Activated gamma-delta T cell treated with Interleukin-2 at 50 U/mL for 16 hours (primary cell): ENCODE data around the gene MYOM1.

Experiments
- DNase-seq: peaks from one replicate; pipeline ENCODE4 v3.0.0-alpha.2; 2020

Gene MYOM1

DNA sequence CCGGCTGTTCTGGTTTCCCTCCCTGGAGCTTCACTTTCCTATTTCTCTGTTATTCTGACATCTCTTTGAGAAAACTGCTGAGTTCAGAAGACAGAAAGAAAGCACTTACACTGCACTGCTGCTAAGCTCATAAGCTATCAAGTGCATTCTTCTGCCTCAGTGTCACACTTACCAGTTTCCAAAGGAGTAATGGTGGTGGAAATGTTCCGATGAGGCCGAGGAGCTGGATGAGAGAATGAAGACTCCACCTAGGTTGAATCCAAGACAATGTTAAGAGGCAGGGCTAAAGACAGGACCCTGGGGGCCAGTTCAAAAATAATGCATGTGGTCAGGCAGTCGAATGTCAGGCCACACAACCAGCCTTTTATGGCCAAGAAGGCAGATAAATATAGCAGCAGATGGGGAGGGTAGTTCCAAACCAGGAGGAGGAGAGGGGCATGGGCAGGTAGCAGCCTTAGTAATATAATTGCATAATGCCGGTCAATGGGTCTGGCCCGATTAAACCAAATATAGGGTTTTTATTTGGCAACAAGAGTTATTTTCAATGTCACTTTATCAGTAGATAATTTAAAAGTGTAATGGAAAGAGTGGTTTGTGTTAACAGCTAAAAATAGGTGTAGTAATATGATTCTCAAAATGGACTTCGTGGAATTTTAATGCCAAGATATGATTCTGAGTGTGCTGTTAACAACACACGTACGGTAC is at the start of gene MYOM1:
Gene MYOM1, minus strand, starts transcription at position 338 of the 705 bp plus-strand sequence. CDS start 4,745 bp downstream, outside the sequence.
- no peak for DNase-seq

DNA sequence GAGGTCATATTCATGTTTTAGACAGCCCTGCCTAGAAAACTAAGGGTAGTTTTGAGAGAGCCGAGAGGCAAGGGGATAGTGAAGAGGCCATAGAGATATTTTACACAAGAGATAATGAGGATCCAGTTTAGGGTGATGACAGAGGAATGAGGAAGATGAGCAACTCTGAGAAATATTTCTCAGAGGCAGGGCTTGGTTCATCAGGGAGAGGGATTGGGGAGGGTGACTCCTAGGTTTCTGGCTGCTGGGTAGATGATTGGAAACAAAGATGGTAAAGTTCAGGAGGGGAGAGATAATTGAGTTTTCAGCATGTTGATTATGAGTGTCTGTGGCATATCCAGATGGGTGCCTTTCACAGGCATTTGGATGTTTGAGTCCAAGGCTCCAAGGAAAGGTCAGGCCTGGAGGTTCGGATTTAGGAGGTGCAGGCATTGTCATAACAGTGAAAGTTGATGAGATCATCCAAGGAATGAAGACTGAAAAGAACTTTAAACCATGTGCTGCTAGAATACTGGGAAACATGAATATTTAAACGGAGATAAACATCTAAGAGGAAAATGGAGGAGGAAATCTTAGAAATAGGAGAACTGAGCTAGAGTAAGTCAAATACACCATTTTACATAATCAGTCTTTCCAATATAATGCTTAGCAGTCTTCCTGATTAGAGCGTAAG is 49.6 kb upstream of the MYOM1 start:
- DNase-seq, result no peak

DNA sequence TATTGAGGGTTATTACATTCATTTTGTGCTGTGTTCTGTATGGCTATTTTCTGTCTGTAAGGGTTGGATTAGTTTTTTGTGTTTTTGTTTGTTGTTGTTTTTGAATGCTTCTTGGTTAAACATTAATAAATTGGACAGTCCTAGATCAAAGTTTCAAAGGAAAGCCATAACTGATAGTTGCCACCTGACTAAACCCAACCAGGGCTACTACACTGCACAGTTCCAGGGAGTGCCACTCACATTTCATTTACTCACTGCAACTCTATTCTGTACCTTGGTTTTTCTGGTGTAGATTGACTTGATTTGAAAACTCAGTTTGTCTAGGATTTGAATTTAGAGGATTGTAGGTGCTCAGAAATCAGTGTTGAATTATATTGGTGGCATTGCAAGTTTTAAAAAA is 48.5 kb upstream of the MYOM1 start:
- no peak for DNase-seq

DNA sequence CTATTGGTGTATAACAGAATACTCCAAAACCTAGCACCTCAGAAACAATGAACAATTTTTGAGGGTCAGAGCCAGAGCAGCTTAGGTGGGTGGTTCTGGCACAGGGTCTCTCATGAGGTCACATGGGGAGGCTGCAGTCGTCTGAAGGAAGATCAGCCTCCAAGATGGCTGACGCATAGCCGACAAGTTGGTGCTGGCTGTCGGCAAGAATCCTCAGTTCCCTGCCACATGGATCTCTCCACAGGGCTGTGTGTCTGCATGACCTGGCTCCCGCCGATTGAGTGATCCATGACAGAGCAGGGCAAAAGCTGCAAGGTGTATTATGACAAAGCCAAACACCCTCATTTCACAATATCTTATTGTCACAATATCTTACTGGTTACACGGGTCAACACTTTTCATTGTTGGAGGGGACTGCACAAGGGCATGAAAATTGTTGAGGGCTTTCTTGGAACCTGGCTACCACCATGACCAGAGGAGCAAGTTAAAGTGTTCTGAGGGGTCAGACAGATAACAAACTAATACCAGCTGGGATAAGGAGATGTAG is 46.4 kb upstream of the MYOM1 start:
- no peak for DNase-seq

DNA sequence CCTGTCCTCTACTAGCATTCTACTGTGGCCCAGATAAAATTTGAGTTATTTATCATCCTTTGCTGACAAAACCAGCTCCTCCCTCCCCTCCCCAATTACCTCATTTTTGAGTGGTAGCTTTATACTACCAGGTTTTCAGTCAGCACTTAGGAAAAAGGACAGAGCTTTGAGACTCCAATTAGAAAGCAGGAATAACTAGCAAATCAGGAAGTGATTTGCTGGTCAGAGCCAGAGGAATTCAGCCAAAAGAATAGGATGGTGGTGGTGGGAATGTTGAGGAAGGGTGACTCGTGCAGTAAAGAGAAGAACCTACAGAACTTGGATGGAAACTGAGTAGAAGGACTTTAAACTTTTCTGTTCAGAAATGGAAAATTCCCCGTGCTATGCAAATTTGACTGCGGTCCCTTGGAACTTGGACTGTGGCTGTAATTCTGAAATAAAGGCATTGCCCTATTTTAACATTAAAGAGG is 45.8 kb upstream of the MYOM1 start:
- DNase-seq, result no peak

DNA sequence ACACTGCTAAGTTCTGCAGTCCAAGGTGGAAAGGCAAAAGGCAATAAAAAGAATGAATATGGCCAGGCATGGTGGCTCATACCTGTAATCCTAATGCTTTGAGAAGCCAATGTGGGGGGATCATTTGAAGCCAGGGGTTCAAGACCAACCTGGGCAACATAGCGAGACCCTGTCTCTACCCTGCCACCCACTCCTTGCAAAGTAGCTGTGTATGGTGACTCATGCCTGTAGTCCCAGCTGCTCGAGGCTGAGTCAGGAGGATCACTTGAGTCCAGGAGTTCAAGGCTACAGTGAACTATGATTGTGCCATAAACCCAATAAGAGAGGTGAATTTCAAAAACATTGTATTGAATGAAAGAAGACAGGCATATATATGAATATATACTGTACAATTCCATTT is 44.6 kb upstream of the MYOM1 start:
- no peak for DNase-seq

DNA sequence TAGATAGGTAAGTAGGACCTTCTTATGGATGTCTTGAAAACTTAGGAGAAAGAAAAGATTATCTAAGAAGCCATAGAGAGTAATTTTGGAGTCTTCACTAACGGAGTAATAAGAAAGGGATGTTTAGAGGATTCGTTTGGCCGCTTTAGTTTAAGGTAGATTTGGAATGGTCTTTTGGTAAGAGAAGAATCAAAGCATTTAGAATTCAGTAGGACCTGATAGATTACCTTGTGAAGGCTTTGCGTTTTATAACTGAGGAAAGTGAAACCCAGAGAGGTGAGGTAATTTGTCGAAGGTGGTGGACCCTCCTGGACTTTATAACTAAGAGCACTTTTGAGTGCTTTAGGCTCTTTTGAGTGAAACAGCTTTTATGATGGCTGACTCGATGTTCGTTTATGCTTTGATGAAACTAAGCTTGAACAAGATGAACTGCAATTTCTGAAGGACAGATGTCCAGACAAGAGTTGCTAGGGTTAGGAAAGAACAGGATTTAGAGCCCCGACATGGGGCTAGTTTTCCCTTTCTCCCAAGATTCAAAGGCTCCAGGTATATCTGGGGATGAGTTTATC is 43.4 kb upstream of the MYOM1 start:
- DNase-seq, result no peak

DNA sequence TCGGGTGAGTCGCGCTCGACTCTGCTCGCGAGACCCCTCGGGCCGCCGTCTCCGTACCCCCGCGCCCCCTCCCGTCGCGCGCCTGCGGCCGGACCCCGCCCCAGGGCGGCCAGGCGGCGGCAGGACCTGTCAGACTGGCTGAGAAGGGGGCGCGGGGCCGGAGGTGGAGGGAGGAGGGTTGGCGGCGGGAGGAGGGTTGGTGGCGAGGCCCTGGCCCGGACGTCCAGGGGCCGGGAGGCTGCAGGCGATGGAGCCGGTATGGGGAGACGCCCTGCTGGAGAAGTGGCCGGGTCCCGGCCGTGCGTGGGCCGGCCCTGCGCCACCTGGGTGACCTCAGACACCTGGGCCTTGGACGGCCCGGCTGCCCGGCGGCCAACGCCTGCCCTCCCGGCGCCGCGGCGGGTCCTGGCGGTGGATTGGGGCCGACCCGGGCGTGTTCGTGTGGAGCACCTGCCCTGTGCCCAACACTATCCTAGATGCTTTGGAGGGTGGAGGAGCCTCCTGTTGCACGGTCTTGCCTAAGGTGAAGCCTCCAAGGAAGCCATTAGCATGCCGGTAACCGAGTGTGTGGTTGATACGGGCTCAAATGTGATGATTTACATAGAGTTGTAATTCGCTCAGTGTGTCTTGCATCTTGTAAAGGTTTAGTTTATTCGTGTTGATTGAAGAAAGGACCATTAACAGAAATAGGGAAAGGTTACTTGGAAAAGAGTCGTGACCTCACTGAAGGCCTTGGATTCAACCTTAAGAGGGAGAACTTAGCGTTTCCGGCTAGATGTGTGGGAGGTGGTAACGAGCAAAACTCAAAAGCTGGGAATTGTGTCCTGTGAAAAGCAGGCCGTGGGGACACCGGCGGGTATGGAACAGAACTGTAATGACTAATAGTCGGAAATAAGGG is 42.7 kb upstream of the MYOM1 start:
- peak; percentile 25 for DNase-seq

DNA sequence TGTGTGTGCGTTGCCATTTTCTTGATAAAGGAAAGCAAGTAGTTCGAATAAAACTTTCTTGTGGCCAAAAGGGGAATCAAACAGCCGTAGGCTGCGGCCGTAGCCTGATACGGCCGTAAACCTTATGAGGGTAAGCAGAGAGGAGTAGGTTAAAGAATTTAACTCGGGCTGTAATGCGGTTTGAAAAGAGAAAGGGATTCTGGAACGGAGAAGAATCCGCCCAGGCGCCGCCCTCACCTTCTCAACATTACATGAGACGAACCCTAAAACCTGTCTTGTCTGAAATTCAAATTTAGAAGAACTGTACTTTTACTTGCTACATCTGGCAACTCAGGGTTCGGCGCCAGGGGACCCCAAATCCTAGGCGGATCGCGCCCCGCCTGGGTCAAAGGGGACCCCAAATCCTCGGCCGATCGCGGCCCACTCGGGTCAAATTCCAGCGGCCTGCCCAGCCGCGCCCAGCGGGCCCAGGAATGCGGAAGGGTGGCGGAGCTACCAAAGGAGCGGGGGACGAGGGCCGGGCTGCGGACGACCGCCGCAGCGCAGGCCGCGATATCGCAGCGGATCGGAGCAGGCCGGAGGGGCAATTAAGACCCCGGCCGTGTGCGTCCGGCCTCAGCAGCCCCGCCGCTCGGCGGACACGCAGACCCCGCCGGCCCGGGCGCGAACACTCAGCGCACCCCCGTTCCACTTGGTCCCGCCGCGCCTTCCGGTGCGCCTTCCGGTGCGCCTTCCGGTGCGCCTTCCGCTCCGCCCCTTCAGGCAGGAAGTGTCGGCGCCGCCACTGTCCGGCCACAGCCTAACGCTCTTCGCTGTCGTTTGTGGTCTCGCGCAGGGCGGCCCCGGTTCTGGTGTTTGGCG is 41.8 kb upstream of the MYOM1 start, which contains the start of gene MYL12B:
Gene MYL12B, plus strand, starts transcription at position 761 of the 861 bp plus-strand sequence. CDS start 10,766 bp downstream, outside the sequence.
- peak; percentile 83 for DNase-seq

DNA sequence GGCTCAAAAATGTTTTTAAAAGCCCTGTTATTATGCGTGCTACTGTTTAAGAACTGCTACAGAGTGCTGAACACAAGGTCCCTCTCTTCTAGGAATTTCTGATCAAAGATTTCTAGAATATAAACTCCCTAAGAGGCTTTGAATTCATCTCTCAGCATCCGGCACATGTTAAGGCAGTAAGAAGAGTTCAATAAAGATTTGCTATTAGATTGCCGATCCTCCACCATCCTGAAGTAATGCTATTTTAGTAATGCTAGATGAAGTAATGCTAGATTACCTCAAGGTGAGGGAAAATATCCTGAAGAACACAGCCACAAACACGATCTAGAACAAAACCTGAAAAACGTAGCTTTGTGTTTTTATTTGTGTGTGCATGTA is 41.2 kb upstream of the MYOM1 start:
- no peak for DNase-seq

DNA sequence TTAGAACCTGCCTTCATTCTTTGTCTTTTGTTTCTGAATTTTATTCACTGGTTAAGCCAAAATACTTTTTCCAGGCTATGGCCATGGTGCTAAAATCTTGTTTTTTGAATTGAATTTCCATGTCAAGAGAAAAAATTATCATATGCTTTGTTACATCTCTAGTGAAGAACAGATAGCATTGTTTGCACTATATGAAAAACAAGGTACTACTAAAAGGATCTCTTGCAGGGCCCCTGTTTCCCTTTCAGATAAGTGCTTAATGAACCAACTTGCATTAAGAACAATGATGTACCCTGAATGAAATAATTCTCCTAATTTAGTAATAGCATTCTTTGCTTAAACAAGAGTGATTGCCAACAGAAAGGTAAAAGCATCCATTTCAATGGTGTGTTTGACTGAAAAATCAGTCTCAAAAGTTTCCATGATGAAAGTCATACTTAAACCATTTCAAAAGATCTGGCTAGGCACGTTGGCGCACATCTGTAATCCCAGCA is 37.9 kb upstream of the MYOM1 start:
- DNase-seq, result no peak

DNA sequence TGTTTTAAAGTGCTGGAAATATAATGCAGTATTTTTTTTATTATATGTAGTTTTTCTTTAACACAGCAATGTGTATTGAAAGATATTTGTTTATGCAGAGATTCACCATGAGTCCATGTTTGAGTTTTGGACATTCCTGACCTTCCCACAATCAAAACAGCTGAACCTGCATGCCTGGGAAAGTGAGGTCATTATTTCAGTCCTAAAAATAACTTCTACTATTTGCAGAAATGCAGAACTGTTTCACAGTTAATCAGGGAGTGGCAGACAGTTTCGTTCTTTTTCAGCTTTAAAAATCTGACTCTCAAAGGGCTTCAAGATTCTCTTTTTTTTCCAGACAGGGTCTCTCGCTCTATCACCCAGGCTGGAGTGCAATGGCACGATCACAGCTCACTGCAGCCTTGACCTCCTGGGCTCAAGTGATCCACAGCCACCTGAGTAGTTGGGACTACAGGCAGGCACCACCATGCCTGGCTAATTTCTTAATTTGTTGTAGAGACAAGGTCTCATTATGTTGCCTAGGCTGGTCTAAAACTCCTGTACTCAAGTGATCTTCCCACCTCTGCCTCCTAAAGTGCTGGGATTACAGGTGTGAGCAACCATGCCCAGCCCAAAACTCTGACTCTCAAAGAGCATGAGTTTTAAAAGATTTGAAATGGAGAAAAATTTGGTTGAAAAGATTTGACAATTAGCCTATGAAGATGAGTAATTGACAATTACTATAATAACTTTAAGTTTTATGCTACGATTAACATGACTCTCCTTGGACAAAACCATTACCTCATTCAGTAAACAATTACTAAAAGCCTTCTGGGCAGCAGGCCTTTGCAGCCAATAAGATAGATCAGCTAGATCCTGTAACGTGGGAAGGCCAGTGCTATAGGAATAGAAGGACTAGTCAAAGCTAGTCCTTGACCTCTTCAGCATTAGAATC is 37.2 kb upstream of the MYOM1 start:
- DNase-seq, result no peak

DNA sequence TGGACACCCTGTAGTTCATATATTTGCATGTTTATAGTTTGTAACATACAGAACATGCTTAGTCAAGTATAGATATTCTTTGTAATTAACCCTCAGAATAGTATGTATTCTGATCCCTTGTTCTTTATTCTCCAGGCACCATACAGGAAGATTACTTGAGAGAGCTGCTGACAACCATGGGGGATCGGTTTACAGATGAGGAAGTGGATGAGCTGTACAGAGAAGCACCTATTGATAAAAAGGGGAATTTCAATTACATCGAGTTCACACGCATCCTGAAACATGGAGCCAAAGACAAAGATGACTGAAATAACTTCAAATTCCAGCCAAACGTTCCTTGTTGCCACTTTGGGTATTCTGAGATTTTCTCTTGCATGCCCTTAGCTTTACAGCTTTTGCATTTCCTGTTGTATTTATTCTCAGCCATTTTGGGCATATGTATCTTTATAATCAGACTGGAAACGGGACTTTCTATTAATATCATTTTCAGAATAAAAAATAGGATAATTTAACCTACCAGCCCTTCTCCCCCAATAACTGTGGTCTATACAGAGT is 35.9 kb upstream of the MYOM1 start:
- DNase-seq, result no peak

DNA sequence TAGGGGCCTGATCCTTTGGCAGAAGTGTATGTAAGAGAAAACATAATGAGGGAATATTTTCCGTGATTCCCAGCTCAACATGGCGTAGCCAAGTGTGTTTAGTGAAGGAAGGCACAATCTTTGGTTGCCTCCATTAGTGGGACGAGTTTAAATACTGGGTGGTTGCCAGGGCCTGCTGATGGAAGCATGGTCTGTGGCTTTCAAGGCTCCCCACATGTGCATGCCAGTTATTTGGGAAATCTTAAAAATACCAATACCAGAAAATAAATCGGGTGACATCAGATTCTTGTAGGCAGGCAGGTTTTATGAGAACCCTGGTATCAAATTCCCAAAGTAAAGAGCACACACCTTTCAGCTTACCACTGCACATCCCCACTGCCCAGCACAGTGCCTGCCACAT is 35.0 kb upstream of the MYOM1 start:
- DNase-seq, result no peak

DNA sequence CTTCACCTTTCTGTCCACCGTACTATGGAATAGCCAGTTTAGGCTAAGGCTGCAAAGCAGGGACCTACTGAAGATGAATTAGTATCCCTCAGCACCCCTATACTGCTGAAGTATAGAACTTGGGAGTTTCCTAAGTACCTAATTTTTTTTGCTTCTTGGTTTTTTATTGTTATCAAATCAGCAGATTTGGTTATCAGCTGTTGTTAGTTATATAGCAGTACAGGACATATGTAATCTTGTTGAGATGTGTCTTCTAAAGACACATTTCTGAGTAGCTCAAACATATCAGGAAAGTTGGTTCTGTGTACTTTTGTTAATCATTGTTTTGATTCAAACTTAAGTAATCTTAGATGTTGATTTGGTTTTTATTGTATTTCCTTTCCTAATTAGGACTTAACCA is 33.1 kb upstream of the MYOM1 start:
- no peak for DNase-seq

DNA sequence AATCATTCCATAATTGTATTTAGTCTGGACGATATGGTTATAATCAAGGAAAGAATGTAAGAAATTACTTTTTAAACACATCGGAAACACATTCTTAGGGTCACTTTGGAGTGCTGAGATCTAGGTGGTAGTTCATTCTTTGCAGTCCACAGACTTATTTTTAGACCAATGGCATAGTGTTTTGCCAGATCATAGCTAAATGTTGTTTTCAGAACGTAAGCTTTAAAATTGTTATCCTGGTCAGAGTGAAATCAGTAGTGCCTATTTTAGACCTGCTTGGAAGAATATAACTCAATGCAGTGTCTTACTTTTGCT is 32.2 kb upstream of the MYOM1 start:
- DNase-seq, result no peak

DNA sequence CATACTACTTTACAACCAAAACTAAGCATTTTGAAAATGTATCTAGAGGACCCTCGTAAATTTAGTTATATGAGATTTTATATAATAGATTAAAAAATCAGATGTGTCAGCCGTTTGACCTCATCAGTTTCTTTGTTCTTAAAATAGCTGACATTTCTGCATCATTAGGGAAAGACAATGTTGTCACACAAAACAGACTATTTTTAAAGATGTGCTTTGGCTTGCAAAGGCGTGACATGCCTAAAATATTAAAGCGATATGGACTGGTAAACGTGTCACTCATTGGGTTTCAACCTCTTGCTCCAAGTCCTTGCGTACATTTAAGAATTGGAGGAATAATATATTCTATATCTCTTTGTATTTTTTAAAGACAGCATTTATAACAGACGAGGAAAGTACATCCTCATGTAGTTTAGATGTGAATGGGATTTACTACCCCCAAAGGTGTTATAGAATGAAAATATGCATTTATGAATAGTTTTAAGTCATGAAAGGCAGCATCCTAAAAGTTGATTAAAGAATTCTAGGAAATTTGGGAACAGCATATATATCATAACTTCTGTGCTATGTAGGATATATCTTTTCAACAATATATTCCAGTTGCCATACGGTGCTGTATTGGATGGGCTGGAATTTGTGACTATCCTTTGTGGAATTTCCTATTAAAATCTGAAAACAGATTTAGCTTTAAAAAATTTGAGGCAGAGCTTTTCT is 31.6 kb upstream of the MYOM1 start:
- no peak for DNase-seq

DNA sequence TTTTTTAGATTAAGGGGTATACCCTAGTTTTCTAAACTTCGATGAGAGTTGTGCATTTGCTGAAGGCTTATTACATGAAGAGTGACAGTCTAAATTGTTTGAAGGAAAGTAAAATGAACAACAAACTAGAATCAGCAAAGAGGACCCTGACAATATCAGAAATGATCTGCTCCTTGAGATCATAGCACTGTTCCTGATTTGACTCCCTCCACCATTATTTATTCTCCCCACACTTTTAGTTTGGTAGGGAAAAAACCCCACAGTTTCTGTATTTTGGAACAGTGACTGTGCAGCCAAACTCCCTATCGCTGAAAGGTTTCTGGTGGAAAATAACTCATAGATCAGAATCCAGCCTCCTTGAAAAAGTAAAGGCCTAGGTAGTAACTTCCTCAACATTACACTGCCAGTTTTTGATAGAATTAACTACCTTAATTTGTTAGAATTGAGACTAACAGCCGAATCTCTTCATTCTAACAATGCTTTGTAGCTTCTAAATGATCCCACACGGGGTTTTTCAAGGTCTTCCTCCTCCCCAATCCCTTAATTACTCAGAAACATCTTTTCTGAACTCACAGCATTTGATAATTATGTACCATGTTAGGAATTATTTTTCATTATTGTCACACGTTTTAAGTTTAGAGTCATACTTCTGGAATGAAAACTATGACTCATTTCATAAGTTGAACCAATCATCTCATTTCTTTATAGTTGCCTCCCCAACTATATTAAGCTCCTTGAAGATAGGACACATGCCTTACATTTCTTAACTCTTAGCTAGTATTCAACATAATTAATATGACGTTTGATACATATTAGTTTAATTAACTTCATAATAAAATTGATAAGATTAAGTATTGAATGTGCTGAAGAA is 30.7 kb upstream of the MYOM1 start:
- DNase-seq, result no peak
